Measurements from ENCODE around the gene ACBD6.

Gene ACBD6

GRCh38 chr1:180267211-180267561 is 235.2 kb downstream of the ACBD6 start:
- DNase-seq = no peak

GRCh38 chr1:180266275-180267210 is 235.8 kb downstream of the ACBD6 start:
- no peak for DNase-seq

GRCh38 chr1:180265871-180266270 is 236.5 kb downstream of the ACBD6 start:
- no peak for DNase-seq

GRCh38 chr1:180265201-180265600 is 237.2 kb downstream of the ACBD6 start:
- no peak for DNase-seq

GRCh38 chr1:180264595-180264994 is 237.8 kb downstream of the ACBD6 start:
- DNase-seq = no peak

GRCh38 chr1:180262628-180263488 is 239.5 kb downstream of the ACBD6 start:
- DNase-seq = no peak

GRCh38 chr1:180261524-180262155 is 240.7 kb downstream of the ACBD6 start:
- DNase-seq = no peak

GRCh38 chr1:180261030-180261429 is 241.3 kb downstream of the ACBD6 start:
- DNase-seq = no peak

GRCh38 chr1:180260541-180260940 is 241.8 kb downstream of the ACBD6 start:
- no peak for DNase-seq

DNA sequence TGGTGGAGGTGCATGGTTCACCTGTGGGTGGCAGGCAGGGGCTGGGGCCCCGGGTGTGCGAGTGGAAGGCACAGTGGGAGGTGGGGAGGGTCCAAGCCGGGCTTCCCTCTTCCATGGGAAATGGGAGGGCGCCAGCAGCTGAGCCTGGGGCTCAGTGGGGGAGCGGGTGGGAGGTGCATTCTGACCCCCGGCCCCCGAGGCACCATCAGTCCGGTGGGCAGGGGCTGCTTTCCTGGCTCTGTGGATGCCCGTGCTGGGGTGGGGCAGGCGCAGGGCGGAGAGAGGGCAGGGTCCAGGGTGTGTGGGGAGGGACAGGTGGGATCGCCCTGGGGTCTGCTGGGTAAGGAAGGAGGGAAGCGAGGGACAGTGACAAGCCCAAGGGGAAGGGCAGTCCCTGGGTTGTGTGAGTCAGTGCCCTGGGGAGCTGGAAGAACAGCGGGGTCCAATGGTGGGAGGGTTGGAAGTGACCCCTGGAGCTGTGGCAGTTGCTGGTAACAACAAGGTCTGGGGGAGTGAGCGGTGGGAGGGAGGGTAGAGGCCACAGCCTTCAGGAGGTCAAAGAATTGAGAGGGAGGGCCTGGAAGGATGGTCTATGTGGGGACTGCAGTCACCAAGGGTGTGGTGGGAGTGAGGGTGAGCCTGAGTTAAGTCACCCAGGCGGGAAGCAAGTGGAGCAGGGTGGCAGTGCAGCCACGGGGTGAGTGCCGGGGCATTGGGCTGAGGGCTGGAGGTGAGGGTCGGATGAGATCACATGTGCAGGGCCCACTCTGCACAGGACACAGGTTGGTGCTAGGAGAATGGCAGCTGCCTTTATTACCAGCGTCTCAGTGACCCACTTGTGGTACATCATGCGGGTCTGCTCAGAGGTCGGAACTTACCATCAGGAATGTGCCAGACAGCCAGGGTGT is 242.7 kb downstream of the ACBD6 start:
- no peak for DNase-seq

DNA sequence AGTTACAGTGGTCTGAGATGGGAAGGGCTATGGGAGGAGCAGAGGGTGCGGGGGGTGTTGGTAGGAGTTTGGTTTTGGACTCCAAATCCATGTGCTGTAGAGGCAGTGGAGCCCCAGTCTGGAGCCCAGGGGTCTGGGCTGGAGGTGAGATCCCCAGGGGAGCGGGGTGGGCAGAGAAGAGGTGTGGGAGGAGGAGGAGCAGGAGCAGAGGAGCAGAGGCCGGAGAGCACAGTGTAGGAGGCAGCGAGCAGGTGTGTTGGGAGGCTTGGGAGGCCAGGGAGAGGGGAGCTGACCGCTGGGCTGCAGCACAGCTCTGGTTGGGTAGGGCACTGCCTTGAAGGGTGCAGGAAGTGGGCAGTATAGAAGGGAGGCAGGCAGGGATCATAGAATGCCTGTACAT is 243.4 kb downstream of the ACBD6 start:
- no peak for DNase-seq

DNA sequence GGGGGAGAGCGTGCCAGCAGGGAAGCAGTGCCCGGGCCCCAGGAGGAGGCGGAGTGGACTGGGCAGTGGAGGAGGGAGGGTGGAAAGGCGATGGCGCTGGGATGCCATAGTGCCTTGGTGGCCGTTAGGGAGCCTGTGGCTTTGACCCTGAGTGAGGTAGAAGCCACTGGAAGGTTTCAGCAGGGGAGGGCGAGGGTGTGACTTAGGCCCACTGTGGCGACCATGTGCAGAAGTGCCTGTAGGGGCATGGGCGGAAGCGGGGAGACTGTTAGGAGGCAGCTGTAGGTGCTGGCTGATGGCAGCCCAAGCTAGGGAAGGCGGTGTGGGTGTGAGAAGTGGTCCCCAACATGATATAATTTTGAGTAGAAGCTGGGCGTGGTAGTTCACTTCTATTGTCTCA is 244.1 kb downstream of the ACBD6 start:
- DNase-seq = no peak

- no peak for DNase-seq
These were observed 244.9 kb downstream of the ACBD6 start for GRCh38 chr1:180257486-180257885.

DNA sequence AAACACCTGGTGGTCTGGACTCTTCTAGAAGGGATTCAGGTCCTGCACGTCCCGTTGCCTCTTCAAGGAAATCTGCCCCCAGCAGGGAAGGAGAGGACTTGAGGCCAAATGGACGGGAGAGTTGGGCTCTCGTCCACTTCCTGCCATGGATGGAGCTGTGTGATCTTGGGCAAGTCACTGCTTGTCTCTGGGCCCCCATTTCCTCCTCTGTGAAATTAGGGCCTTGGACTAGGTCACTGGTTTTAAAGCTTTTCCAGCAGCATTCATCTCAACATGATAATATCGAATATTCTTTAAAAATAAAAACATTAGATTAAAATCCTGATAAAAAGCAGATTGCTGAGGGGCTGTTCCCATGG is 245.4 kb downstream of the ACBD6 start:
- DNase-seq = no peak

DNA sequence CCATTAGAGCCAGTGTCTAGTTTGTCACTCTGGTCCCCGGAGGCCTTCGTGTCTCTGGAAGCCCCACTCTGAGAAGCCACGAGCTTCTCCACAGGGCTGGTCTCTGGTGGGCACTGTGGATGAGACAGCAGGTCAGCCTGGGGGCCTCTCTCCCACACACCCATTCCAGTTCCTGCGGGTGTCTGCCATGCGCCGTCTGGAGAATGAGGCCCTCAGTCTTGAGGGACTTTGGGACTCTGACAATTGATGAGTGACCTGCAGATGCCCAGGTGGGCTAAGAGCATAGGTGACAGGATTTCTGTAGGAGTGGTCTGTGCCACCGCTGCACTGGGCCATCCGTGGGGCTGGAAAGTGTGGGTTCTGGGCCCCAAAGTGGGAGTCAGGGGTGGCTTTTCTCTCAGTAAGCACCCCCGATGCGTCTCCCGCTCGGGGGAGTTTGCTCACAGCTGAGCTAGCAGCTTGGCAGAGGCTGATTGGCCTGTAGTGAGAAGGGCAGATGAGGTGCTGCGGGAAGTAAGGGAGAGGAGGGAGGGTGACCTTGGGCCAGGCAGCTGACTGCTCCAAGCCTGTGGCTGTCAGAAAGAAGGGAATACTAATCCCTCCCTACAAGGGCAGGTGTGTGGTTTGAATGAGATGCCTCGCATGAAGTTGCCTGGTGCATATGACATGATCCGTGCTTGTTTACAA is 245.9 kb downstream of the ACBD6 start:
- no peak for DNase-seq

- DNase-seq = no peak
These were observed 246.6 kb downstream of the ACBD6 start for GRCh38 chr1:180255536-180256340.

DNA sequence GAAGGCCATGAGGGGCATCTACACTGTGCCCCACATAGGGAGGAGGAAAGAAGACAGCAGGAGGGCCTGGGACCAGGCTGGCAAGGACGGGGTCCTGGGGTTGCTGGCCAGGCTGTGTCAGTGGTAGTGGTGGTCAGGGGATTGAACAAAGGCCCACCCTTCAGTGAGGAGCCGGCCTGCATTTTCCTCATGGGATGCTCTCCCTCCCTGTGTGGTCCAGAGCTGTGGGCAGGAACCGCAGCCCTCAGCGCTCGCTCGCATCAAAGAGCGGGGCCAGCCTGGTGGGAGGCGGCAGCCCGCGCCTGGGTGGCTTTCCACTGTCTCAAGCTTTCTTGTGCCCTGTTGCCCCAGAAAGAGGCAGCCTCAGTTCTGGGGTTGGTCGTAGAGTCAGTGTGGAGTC is 247.5 kb downstream of the ACBD6 start:
- no peak for DNase-seq

- DNase-seq = no peak
These were observed 247.9 kb downstream of the ACBD6 start for GRCh38 chr1:180254496-180254819.

DNA sequence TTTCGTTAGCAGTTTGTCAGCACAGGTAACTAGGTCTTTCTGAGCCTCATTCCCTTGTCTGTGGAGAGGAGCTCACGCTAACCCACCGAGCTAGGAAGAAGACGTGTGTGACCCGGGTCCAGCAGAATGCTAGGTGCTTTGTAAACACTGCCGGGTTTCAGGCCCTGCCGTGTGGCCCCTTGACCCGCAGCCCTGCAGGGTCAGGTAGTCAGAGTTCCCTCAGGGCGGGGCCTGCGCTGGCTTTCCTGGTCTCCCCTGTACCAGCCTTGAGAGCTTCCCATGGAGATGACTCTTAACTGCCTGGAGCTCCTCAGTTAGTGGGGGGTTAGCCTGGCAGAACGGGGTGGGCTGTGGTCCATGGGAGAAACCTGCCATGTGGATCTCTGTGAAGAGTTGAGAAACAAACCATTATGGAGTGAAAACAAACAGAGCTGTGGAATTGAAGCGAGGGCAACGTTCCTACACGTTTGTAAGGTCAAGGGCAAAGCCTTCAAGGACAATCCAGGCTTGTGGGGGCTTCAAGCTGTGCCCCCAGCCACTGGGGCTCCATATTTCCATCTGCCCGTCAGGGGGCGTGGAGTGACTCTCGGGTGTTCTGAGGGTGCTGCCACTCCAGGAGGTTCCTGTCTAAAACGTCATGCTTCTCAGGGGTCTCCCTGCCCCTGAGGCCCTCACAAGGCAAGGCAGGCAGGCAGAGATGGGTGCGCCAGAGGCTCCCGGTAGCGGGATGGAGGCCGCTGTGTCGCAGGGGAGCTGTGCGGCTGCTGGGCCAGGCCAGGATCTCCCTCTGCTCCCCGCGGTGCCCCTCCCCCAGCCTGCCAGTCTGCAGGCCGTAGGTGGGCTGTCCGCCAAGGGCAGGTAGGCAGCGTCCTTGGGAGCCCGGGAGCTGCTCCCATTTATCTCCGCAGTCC is 248.5 kb downstream of the ACBD6 start:
- no peak for DNase-seq
